Measurements from ENCODE around the gene ZNF689.
"Not testable (repeated sequence)": the region's sequence is repeated elsewhere in the genome, so short reads cannot be mapped to it uniquely, and the experiment has no call there.

Gene ZNF689

DNA sequence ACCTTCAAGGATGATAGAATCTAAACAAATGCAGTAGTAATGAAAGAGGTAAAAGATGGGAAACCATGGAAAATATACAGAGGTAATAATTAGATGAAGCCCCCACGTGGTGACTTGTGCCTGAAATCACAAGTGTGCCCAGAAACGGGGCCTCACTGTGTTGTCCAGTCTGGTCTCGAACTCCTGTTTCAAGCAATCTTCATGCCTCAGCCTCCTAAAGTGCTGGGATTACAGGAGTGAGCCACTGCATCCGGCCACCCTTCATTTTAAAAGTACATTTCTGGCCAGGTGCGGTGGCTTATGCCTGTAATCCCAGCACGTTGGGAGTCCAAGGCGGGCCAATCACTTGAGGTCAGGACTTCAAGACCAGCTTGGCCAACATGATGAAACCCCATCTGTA lies 26.4 kb upstream of the ZNF689 start:
- DNase-seq, result no peak

DNA sequence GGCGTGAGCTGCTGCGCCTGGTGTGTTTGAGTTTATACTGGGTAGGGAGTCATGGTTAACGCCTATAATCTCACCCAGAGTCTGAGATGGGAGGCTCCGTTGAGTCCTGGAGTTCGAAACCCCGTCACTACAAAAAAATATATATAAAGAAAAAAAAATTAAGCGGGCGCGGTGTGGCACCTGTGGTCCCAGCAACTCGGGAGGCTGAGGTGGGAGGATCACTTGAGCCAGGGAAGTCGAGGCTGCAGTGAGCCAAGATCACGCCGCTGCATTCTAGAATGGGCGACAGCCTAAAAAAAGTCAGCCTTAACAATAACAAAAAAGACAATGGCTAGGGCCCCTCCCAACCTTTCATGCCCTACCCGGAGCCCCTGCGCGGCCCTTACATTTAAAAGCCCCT lies 23.3 kb upstream of the ZNF689 start:
- DNase-seq, result no peak

DNA sequence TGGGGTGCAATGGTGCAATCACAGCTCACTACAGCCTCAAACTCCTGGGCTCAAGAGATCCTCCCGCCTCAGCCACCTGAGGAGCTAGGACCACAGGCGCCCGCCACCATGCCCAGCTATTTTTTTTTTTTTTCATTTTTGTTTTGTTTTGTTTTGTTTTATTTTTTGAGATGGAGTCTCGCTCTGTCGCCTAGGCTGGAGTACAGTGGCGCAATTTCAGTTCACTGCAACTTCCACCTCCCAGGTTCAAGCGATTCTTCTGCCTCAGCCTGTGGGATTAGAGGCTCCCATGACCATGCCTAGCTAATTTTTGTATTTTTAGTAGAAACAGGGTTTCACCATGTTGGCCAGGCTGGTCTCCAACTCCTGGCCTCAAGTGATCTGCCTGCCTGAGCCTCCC lies 22.3 kb upstream of the ZNF689 start:
- not testable (repeated sequence) for DNase-seq

DNA sequence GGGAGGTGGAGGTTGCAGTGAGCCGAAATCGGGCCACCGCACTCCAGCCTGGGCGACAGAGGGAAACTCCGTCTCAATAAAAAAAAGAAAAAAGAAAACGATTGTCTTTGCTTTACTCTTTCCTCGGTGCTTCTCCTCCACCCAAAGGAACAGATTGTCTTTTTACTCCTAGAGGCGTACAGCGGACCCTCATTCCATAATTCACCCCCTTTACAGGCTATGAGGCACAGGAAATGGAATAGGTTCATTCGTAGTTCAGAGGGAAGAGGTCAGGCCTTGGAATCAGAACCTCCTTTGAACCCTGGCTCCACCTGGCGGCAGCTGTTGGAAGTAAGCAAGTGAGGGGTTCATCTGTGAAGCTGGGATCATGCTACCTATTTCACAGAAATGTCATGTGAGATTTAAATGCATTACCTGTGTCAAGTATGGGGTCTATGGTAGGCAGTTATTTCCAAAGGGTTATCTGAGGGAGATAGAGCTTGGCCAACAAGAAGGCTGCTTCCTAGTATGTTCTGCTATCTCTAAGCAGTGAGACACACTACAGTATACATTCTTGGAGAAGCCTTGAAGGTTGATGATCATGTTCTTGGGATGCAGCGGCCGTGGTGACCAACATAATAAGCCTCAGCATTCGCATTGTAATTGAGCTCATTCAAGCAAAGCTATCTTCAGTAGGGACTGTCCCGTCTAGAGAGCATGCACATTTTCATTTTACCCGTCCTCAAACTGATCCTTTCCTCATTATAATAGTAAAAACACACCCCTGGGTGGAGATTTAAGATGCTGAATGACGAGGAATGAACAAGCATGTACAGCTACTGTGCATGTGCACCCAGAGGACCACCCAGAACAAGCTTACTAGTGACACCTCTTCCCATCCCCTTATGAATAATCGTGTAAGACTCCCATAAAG lies 18.7 kb upstream of the ZNF689 start:
- DNase-seq, result peak; percentile 6 to 80 (median 49)

DNA sequence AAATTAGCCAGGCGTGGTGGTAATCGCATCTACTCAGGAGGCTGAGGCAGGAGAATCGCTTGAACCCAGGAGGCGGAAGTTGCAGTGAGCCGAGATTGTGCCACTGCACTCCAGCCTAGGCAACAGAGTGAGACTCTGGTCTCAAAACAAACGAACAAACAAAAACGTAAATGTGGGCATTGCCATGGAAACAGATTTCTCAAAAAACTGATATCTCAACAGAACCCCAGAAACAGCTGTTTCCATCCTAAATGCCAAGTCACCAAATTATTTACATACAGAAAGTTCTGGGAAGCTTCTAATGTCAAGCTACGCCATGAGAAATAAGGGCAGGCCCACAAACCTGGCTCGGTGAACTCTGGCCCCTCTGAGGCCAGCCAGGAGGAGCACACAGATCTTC lies 16.0 kb upstream of the ZNF689 start:
- DNase-seq, result no peak

DNA sequence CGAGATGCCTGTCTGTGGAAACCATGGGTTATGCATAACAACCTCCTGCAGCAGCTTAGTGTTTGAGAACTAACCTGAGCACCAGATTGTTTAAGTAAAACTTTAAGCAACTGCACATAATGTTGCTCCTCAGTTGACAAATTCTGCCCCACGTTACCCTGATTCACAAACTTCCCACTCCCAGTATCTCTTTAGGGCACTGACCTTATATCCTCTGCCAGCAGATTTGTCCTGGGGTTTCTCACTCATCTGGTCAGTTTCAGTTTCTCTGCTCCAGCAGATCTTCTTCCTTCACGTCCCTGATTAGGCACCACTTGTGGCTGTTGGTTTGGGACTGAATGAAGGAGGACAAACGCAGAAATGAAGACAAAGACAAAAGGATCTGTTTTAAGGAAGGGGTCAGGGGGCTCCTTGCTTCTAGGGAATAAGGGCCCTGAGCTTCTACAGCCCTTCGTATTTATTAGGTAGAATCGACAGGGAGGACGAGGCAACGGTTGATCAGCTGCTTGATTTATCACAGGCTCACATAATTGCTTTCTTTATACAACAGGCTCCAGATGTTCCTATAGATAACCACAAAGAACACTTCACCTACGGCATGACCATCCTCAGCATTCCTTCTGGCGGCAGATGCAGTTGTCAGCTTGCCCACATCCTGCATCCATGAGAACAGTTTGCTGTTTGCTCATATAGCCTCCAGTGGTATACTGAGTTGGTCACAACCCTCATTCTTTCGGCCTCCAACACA lies 13.5 kb upstream of the ZNF689 start:
- DNase-seq, result no peak

DNA sequence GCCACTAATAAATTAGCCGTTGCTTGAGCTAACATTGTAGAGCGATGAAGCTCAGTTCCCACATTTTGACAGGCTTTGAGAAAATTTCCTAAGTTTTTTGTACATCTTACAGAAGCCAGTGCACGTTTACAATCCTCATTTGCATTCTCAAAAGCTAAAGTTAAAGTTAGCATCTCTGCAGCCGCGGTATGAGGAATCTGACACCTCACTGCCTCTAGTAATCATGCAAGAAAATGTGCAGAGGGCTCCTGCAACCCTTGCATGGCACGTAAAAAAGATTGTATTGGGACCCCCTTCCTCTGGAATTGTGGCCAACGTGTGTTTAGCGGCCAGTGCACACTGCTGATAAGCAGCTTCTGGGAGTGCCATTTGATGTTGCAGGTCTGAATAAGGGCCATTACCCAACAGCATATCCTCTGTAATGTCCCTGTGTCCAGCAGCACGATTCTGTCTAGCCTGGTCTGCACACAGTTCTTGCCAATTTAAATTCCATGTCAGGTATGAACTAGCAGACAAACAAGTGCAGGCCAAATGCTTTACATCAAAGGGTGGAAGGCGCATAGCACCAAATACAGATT lies 12.4 kb upstream of the ZNF689 start:
- no peak for DNase-seq

DNA sequence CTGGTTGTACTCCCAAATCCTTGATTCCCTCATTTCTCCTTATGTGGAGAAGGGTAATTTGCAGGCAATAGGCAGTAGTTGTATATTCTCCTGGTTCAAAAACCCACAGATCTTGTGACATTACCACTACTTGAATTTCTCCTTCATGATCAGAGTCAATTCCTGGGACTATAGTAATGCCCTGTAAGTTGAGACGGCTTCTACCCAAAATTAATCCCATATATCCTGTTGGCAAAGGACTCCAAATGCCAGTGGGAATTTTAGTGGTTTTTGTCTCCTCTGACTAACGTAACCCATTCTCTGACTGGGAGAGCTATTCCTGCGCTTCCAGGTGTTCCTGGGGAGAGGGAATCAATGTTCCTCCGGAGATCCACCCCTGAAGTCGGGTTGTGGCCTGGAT lies 11.6 kb upstream of the ZNF689 start:
- DNase-seq, result no peak

DNA sequence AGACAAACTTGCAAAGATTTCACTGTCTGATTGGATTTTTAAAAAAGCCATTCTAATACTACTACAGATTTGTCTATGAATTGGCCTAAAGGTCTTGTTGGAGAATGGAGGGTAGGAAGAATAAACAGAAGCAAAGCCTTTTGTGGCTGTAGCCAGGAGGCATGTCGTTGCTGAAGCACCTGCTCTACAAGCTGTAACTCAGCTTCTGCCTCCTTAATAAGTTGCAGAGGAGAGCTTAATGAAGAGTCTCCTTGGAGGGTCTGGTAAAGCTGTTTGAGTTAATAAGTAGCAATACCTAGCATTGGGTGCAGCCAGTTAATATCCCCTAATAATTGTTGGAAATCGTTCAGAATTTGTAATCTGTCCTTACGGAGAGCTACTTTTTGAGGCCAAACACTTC lies 10.0 kb upstream of the ZNF689 start:
- no peak for DNase-seq

DNA sequence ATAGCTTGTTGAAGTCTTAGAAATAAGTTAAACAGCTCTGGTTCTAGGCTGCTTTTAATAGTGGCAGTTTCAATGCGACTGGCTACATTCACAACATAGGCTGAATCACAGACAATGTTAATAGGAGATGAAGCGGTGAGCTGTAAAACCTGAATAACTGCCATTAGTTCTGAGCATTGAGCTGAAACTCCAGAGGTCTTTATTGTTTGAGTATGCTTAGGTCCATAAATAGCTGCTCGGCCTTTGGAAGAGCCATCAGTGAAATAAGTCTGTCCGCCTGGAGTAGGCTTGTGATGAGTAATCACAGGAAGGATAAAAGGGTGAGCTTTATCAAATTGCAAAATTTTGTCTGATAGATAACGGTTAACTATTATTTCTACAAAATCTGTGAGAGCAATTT lies 9.4 kb upstream of the ZNF689 start:
- no peak for DNase-seq

DNA sequence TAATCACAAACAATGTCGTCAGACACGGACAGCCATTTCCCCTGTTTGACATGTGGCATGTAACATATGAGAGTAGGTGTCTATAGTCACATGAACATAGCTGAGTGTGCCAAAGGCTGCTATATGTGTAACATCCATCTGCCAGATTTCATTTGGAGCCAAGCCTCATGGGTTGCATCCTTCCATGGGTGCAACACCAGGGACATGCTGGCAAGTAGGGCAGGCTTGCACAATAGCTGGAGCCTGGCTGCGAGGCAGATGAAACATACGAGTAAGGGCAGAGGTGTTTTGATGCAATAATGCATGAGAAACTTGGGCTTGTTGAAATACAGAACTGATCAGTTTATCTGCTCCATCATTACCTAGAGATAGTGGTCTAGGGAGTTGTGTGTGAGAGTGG lies 9.0 kb upstream of the ZNF689 start:
- no peak for DNase-seq

DNA sequence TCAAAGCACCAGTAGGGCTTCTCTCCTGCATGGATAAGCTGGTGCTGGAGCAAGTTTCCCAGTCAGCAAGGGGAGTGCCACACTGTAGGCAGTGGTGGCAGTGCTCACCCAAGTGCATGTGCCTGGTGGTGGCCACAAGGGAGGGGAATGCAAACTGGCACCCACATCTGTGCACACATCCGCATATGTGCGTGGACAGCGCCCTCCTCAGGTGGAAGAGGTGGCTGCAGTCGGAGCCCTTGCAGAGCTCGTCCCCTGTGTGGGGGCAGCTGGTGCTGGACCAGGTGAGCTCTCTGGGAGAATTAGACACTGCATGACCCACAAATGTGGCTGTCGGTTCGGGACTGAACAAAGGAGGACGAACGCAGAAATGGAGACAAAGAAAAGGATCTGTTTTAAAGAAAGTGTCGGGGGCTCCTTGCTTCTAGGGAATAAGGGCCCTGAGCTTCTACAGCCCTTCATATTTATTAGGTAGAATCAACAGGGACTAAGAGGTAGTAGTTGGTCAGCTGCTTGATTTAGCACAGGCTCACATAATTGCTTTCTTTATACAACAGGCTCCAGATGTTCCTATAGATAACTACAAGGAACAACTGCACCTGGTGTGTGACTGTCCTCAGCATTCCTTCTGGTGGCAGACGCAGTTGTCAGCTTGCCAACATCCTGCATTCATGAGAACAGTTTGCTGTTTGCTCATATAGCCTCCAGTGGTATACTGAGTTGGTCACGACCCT lies 5.3 kb upstream of the ZNF689 start:
- DNase-seq, result peak in 7 of 14 donors; percentile 6 to 52 (median 25)

DNA sequence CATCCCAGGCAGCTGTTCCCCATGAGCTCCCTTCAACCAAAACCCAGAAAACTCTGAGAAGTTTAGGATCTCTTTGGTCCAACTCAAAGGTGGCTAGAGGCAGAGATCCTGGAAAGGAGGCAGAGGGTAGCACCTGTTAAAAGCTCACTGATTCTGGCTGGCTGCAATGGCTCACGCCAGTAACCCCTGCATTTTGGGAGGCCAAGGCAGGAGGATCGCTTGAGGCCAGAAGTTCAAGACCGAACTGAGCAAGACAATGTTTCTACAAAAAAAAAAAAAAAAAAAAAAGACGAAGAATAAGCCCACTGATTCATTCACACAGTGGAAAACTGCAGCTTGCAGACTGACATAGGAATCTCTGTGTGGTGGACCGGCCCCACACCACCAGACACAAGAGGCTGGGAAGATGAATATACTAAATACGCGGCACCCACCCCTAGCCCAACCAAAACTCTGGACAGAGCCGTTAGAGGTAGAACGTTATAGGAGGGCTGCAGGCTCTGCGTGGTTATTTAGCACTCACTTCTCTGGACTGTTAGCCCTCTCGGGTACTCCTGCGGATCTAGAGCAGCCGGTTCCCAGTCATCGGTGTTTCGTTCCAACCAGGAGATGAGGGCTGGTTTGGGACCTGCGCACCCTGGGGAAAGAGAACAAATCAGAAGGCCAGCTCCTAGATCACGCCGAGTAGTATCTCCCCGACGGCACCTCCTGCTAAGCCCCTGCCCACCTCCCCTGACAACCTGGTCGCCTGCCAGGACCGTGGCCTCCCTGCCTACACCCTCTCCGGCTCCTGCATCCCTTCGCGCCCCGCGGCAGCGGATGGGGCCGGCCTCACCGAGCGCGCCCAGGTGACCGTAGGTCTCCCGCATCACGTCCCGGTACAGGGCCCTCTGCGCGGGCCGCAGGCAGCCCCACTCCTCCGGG lies 925 bp downstream of the ZNF689 start:
- peak in 8 of 14 donors; percentile 17 to 74 (median 55) for DNase-seq

DNA sequence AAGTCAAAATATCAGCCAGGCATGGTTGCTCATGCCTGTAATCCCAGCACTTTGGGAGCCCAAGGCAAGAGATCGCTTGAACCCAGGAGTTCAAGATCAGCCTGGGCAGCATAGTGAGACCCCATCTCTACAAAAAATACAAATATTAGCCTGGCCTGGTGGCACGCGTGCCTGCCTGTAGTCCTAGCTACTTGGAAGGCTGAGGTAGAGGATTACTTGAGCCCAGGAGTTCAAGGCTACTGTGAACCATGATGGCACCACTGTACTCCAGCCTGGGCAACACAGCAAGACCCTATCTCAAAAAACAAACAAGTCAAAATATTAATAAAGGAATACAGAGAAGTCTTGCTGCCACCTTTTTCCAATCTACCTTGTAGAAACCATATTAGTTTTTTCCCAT lies 4.2 kb downstream of the ZNF689 start:
- no peak for DNase-seq

DNA sequence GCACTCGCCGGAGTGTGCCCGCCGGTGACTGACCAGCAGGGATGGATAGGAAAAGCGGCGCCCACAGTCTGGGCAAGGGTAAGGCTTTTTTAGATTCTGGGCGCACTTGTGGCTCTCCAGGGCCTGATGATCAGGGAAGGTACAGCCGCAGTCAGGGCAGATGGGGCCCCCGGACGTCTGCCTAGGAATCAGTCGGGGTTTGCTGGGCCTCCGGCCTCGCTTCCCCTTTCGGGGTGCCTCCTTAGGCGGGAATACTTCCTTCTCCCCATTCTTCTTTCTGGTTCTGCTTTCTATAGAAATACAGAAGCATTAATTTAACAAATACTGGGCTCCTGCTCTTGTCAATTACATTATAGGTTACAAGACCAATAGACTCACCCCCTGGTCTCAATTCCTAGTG lies 5.0 kb downstream of the ZNF689 start:
- peak in 5 of 14 donors; percentile 6 to 28 (median 23) for DNase-seq

DNA sequence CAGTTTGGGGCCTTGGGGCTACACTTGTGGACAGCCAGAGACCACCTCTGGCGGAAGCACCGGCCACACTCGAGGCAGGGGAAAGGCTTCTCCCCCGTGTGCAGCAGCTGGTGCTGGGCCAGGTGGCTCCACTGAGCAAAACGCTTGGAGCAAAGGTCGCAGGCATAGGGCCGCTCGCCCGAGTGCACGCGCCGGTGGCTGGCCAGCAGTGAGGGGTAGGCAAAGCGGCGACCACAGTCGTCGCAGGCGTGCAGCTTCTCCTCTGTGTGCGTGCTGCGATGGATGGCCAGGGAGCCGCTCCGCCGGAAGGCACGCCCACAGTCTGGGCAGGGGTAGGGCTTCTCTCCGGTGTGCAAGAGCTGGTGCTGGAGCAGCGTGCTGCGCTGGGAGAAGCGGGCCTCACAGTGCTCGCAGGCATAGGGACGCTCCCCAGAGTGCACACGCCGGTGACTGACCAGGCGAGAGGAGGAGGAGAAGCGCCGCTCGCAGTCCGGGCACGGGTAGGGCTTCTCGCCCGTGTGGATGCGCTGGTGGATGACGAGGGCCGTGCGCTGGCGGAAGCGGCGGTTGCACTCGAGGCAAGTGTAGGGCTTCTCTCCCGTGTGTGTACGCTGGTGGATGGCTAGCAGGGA lies 5.8 kb downstream of the ZNF689 start:
- DNase-seq, result peak in 1 of 14 donors; percentile 25

DNA sequence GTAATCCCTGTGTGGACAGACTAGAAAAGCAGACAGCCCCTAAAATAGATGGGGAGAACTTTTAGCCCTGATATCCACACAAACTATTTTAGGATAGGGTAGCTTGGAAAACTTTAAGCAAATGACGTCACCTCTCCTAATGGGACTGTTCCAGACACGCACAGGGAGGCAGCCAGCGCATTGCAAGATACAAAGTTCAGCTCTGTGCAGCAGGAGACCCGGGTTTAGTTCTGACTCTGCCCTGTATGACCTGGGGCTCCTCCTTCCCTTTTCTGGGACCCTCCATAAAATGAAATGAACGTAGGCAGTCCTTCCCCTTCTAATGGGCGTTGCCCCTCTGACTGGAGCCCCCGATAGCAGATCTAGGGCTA lies 6.3 kb downstream of the ZNF689 start:
- no peak for DNase-seq

DNA sequence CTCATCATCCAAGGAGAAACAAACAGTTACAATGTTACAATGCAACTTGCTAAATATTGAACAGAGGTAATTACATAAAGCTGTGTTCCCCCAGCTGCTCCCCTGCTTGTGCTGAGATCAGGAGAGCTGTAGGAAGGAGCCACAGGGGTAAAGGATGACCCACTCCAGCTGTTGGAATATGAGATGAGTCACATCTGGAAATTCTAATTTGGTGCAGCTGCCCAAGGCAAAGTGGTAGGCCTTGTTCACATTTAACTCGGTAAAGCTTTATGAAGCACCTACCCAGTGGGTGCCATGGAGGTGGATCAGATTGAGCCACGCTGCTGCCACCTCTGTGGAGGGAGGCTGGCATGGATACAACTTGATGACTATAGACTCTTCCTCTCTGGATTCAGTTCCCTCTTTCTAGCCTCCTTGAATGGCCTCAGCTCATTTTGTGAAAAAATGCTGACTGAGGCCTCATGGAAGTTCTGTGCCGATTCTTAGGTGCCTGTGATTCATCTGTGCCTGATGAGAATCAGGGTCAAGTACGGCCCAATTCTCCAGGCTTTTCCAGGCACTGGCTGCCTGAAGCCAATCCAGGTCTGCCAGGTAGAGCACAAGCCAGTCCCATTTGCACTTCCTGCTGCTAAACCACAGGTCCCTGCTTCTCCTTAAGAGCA lies 7.4 kb downstream of the ZNF689 start:
- DNase-seq, result peak in 2 of 14 donors; percentile 5 to 7

DNA sequence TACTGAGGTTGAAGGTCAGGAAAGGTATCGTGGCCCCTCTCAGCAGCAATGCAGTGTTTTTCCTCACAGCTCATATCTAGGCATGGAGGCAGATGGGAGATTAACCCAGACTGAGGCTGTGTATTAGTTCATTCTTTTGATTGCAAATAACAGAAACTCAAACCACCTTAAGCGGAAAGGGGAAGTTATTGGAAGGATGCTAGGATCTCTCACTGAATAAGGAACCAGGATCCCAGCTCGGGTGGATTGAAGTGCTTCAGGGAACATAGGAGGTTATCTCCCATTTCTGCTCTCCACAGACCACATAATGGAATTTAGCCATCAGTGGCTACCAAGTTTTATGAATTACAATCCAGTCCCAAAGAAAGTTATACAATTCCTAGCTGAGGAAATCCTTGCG lies 8.2 kb downstream of the ZNF689 start:
- DNase-seq, result no peak

DNA sequence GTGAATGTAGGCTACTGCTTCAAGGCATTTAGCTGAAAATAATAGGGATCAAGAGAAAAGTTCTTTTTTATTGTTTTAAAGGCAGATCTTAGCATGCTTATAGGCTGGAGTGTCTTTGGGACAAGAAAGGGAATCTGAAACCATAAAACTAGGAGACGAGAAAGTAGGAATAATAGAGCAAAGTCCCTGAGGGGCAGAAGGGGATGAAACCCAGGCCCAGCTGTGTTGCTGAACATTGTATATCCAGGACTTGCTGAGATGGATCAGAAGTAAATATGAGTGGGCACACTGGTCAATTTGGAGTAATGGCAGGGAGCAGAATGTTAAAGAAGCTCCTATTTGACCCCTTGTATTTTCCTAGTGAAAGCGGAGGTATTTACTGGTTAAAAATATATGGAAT lies 9.3 kb downstream of the ZNF689 start:
- DNase-seq, result no peak

DNA sequence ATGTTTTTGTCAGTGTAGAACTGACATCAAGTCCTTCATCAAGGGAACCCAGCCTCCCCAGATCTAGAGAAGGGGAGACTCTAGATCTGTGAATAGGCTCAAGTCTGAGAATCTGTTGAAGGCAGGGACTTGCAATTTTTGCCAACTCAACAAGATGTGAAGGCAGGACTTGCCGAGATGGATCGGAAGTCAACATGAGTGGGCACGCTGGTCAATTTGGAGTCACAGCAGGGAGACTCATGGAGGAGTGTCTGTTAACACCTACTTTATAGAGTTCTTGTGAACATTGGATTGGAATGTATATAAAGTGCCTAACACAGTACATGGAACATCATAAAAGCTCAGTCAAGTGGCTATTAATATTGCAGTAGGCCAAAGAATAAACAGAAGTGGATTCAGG lies 10.0 kb downstream of the ZNF689 start:
- DNase-seq, result no peak

All from C1 segment of cervical spinal cord (tissue), 14 donors.